ENCODE measurements around the gene UTP11.
"Not testable (repeated sequence)": the region's sequence is repeated elsewhere in the genome, so short reads cannot be mapped to it uniquely, and the experiment has no call there.

Gene UTP11

DNA sequence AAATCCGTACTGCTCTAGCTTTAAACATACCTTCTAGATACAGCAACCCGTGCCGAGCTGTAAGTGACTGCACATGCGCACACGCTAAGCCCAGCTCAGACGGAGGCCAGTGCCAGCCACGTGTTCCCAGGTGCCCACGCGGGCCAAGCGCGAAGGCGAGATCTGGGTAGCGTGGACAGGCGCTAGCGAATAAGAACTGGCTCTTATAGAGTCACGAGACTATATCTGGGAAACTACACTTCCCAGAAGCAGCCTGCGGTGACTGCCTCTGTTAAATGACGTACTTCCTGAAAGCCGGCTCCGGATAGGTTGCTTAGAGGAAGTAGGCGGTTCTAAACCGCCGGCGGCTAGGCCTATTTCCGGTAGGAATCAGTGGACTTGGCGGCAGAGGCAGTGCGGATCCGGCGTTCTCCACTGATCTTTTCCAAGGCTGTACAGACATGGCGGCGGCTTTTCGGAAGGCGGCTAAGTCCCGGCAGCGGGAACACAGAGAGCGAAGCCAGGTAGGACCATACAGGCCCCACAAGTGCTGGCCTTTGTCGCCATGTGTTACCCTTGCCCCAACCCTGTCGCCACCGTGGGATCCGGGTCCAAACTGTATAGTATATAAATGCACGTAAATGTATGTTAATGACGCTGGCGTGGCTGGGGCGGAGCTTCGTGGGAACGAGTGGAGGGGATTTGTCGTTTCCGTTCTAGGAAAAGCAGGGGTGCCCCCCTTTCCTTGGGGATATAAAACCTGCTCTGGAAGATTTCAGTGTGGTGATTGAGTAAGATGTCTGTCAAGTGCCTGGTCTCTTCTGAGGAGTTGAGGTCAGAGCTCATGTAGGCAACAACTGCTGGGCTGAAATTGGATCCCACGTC lies at the start of gene UTP11:
Gene UTP11 (plus strand): TSS at position 372 of the 864 bp plus-strand sequence. CDS start 69 bp downstream, at position 441.
- peak; percentile 94 for DNase-seq (ENCODE audit: low spot score)

DNA sequence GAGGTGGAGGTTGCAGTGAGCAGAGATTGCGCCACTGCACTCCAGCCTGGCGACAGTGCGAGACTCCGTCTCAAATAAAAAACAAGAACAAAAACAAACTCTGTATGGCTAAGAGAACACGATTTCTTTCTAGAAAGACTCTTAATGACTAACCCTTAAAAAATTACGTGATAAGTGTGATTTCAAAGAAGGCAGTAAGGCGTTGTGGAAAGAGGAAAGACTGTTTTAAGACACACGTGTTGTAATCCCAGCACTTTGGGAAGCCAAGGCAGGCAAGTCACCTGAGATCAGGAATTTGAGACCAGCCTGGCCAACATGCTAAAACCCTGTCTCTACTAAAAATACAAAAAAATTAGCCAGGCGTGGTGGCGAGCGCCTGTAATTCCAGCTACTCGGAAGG lies 48.4 kb upstream of the UTP11 start:
- not testable (repeated sequence) for DNase-seq (ENCODE audit: low spot score)

- DNase-seq (ENCODE audit: low spot score): no peak
Observed at GRCh38 chr1:37965301-37965700, 47.2 kb upstream of the UTP11 start.

GRCh38 chr1:37973684-37974083 lies 38.9 kb upstream of the UTP11 start:
- DNase-seq (ENCODE audit: low spot score): not testable (repeated sequence)

- no peak for DNase-seq (ENCODE audit: low spot score)
Observed at GRCh38 chr1:37974567-37974966, 38.0 kb upstream of the UTP11 start.

DNA sequence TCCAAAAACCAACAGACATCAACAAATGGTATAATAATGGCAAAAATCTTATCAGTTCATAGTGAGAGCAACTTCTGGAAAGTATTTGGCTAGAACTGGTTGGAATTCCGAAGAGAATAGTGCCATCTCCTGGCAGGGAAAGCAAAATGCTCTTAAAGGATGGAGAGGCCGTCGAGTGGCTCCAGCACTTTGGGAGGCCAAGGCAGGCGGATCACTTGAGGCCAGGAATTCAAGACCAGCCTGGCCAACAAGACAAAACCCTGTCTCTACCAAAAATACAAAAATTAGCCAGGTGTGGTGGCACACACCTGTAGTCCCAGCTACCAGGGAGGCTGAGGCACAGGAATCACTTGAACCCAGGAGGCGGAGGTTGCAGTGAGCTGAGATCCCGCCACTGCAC lies 37.5 kb upstream of the UTP11 start:
- peak; percentile 8 for DNase-seq (ENCODE audit: low spot score)

DNA sequence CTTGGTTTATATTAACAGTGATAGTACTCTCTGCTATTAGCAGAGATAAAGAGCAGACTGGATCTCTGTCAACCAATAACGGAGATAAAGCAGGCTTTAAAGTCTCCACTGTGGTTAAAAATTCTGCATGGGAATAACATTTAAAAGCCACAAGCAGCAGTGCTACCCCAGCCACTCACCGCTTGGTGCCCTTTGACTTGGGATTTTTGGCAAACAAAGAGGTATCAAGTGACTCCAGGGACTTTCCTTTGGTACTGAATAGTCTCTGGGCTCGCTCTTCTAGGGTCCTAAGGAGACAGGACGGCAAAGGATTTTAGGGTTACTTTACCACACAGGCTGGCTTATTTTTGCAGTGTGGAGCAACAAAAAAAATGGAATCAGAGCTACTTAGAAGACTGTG lies 34.0 kb upstream of the UTP11 start:
- DNase-seq (ENCODE audit: low spot score): no peak

DNA sequence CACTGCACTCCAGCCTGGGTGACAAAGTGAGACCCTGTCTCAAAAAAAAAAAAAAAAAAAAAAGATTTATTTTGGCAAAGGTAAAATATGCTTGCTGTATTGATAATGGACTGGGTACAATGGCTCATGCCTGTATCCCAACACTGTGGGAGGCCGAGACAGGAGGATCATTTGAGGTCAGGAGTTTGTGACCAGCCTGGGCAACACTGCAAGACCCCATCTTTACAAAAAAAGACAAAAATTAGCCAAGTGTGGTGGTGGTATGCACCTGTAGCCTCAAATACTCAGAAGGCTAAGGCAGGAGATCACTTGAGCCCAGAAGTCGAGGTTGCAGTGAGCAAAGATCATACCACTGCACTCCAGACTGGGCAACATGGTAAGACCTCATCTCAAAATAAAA lies 29.0 kb upstream of the UTP11 start:
- DNase-seq (ENCODE audit: low spot score): no peak

GRCh38 chr1:37987679-37988078 lies 24.9 kb upstream of the UTP11 start:
- DNase-seq (ENCODE audit: low spot score): no peak

DNA sequence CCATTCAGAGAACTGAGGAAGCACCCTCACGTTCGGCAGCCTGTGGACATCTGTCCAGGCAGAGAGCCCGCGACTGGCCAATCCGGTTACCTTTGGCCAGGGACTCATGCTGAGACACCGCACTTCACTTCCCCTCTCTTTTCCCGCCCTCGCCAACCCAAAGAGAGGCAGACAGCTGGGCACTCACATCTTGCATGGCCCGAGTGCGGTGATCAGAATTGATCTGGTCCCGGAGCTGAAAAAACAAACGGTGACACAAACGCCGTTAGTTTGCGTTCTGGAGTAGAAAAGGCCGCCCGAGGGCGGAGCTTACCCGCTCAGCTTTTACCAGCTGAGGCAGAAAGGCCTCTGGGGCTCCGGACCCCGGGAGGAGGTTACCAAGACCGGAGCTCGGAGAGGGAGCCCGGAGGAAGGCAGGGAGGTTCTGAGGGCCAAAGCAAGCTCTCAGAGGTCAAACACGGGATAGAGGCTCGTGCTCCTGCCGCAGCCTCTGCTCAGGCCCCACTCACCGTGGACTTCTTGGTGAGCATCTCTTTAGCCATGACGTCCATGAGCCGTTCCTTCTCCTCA lies 23.1 kb upstream of the UTP11 start:
- DNase-seq (ENCODE audit: low spot score): no peak

DNA sequence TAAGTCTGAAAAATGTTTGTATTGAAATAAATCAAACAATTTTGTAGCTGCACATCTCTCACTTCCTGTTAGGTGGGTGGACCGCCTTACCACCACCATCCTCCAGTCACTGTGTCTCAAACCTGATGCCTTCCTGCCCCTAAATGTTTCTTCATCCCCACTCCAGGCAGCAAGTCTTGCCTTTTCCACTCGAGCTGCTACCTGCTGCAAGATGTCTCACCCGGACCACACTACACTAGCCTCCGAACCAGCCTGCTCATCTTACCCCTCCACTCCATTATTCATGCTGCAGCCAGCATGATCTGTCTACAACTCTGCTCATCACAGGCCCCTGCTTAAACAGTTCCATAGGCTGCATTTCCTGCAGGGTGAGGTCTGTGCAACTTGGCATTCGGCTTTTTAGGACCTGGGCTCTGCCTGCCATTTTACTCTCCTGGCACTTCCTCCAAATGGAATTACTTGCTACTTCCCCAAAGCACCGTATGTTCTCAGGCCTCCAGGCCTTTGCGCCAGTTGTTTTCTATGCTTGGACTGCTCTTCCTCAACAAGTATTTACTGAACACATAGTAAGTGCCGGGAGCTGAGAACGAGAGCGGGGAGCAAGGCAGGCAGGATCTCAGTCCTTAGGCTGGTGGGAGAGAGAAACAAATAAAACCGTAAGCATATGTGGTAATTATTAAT lies 17.5 kb upstream of the UTP11 start:
- no peak for DNase-seq (ENCODE audit: low spot score)

DNA sequence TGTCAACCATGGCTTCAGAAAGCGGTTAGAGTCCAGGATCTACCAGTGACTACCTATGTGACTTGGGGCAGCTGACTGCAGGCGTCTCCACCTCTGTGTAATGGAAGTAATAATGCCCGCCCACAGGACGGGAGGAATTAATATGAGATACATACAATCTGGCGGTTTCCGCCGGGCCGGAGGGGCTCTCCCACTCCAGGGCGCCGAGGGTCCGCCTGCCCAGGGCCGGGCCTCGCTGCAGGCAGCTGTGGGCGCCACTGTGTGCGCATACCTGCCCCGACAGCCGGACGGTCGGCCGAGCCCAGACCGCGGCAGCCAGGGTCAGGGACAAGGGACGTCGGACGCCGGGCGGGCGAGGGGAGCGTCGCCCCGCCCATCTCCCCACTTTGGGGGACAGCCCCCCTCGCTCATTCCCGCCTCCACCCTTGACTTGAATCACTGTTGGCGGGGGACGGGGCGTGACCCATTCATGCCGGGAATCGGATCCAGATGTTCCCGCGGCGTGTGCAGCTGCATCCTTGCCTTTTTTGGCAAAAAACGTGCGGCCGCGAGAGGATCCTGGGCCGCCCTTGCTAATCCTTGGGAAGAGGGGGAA lies 16.7 kb upstream of the UTP11 start:
- DNase-seq (ENCODE audit: low spot score): no peak

DNA sequence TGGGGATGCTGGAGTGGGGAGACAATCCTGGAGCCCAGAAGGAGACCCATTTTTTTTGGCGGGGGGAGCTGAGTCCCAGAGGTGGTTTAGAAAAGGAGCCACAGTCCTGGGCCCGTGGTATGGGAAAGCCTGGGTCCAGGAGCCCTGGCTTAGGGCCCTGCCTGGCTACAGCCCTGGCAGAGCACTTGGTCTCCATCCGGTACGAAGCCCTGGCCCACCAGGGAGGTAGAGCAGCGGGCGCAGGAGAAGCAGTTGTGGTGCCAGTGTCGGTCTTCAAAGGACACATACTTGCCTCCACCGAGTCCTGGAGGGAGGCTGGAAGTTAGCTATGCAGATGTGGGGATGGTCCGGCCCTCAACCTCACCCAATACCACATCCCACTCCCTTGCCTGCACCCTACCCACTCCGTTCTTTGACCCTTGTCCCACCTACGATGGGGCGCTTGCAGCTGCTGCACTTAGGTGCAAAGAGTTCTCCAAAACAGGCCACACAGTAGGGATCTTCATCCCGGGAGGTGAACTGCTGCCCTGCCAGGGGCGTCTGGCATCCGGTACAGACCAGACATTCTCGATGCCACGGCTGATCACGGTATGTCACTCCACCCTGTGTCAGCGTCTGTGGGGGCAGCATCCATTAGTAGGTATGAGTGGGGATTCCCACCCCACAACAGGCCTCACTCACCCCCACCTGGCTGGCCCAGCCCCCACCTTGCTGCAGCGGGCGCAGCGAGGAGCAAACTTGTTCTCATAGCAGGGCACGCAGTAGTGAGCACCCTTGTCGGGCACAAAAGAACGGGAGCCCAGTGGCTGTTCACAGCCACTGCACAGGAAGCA lies 15.1 kb upstream of the UTP11 start:
- no peak for DNase-seq (ENCODE audit: low spot score)

GRCh38 chr1:37998089-37998808 lies 14.3 kb upstream of the UTP11 start:
- DNase-seq (ENCODE audit: low spot score): no peak

- DNase-seq (ENCODE audit: low spot score): no peak
Observed at GRCh38 chr1:37998913-37999429, 13.6 kb upstream of the UTP11 start.

- no peak for DNase-seq (ENCODE audit: low spot score)
Observed at GRCh38 chr1:37999430-38000232, 12.9 kb upstream of the UTP11 start.

DNA sequence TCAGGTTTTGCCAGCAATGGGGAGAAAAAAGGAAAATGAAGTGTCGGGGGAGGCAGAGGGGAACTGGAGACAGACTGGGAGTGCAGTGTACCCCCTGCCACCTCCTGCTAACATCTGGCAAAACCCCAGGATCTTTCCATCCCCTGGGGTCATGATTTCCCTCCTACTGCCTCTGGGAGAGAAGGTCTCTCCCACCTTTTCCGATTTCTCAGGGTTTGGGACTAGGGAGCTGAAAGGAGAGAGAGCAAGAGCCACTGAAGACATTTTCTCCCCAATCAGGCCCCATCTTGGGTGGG lies 12.4 kb upstream of the UTP11 start:
- no peak for DNase-seq (ENCODE audit: low spot score)

DNA sequence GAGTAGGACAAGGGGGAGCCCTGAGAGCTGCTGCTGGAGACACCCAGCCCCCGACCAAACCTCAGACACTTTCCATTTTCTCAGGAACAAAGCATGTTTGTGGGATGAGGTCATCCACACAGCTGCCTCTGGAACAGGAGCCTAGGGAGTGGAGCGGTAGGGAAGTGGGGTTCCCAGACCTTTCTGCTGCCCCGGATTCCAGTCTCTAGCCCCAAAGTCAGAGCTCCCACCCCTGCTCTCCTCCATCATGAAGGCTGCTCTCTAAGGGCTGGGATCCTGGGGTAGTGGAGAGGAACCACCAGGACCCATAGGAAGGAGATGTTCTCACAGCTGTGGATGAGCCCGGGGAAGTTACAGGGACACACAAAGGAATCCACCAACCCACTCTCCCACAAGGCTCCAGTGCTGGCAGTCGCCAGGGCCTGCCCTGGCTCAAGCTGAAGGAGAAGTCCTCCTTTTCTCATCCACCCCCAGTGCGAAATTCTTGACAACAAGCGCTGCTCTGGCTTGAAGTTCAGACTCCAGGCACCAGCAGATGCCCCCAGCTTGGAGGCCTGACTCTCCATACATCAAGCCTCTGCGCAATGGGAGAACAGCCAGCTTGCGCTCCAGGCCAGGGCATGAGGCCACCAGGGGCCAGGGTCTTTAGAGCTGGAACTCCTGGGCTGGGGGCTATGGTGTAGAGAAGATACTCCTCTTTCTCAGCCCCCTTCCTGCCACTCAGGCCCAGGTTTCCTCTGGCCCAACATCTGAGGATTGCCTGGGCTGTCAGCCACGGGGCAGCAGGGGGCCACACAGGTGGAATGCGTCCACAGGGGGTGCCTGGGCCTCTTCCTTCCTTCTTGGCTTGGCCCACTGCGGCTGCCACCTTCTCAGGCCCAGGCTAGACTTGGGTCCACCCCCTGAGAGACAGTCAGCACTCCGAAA lies 11.7 kb upstream of the UTP11 start:
- no peak for DNase-seq (ENCODE audit: low spot score)

Data from CD4-positive, alpha-beta T cell treated with Interleukin-6 at 100 ng/mL for 8 hours (primary cell).